H1 (cell line): ENCODE data around the gene CWH43. TPM values are rescaled to one million over a fixed set of nuclear protein-coding genes. Genes with fewer than 3 reads are reported as not detected.
"Not testable (repeated sequence)": the region's sequence is repeated elsewhere in the genome, so short reads cannot be mapped to it uniquely, and the experiment has no call there.

Experiments used
- CTCF ChIA-PET: fragments of 300-600 bp; sonication (Branson Sonifier 250); formaldehyde crosslinking; loops from one replicate; lab custom pipeline; 2021; ENCODE audit not compliant: partially characterized antibody; lab: Charles Lee
- POLR2A ChIA-PET: fragments of 300-600 bp; sonication (Branson Sonifier 250); formaldehyde crosslinking; loops from one replicate; lab custom pipeline; 2021; ENCODE audit warnings: inconsistent platforms; ENCODE audit not compliant: partially characterized antibody; lab: Charles Lee
- DNase-seq, 2 experiments: peaks; one replicate each; pipeline versions ENCODE4 v3.0.0 to v3.0.0-alpha.2; 2010 to 2022; ENCODE audit warnings: low spot score in 2 of 2, low read depth in 1 of 2, mixed read lengths in 1 of 2
- FAIRE-seq: peaks from 2 replicates; lab custom pipeline; 2011; peaks lifted over from hg19 to GRCh38; lab: Jason Lieb, UNC
- H2AFZ ChIP-seq: 2 replicates; pipeline ENCODE4 v1.8.1; 2012; ENCODE audit warnings: low read length, inconsistent platforms
- H2AK5ac ChIP-seq: 2 replicates; pipeline ENCODE4 v1.6.1; 2013; ENCODE audit warnings: low read depth, low read length
- H2BK120ac ChIP-seq: replicated peaks from 2 replicates; pipeline ENCODE3; 2013; ENCODE audit warnings: low read depth, low read length, inconsistent platforms
- H2BK12ac ChIP-seq: 2 replicates; pipeline ENCODE4 v1.6.1; 2013; ENCODE audit warnings: low read depth, low read length
- H2BK15ac ChIP-seq: 2 replicates; pipeline ENCODE4 v1.6.1; 2013; ENCODE audit warnings: low read length
- H2BK20ac ChIP-seq: 2 replicates; pipeline ENCODE4 v1.6.1; 2013; ENCODE audit warnings: low read length
- H2BK5ac ChIP-seq: 2 replicates; pipeline ENCODE4 v1.6.1; 2013; ENCODE audit warnings: low read depth, low read length
- H3K14ac ChIP-seq: 2 replicates; pipeline ENCODE4 v1.6.1; 2013; ENCODE audit warnings: inconsistent platforms; ENCODE audit not compliant: insufficient read length
- H3K18ac ChIP-seq: 2 replicates; pipeline ENCODE4 v1.6.1; 2013; ENCODE audit warnings: low read length; ENCODE audit errors: extremely low read depth
- H3K23ac ChIP-seq: 2 replicates; pipeline ENCODE4 v1.6.1; 2013; ENCODE audit warnings: inconsistent platforms; ENCODE audit not compliant: insufficient read length
- H3K23me2 ChIP-seq: 2 replicates; pipeline ENCODE4 v1.6.1; 2013; ENCODE audit warnings: low read depth, low read length
- H3K27ac ChIP-seq: 2 replicates; pipeline ENCODE4 v1.6.1; 2011; ENCODE audit warnings: low read depth, low read length, inconsistent platforms
- H3K27me3 ChIP-seq, 4 experiments: replicated peaks in 1 of 4; 1 replicate in 1 of 4; 2 replicates in 3 of 4; pipeline versions ENCODE4 v1.6.1 to v1.8.1; 2011 to 2013; ENCODE audit warnings: low read length in 3 of 4, mild to moderate bottlenecking in 3 of 4, inconsistent platforms in 2 of 4, mixed read lengths in 2 of 4, moderate library complexity in 1 of 4; ENCODE audit not compliant: control insufficient read depth in 3 of 4, insufficient read depth in 3 of 4; ENCODE audit errors: extremely low read depth in 1 of 4
- H3K36me3 ChIP-seq, 4 experiments: 2 replicates each; pipeline versions ENCODE4 v1.6.1 to v1.8.1; 2011 to 2013; ENCODE audit warnings: mild to moderate bottlenecking in 4 of 4, low read length in 3 of 4, moderate library complexity in 2 of 4, control low read depth in 1 of 4, inconsistent platforms in 1 of 4; ENCODE audit not compliant: insufficient read depth in 4 of 4, control insufficient read depth in 2 of 4
- H3K4ac ChIP-seq: replicated peaks from 2 replicates; pipeline ENCODE3; 2013; ENCODE audit warnings: low read length, low read depth, mixed read lengths, inconsistent platforms; ENCODE audit not compliant: insufficient read length
- H3K4me1 ChIP-seq, 4 experiments: replicated peaks in 1 of 4; 1 replicate in 1 of 4; 2 replicates in 3 of 4; pipeline versions ENCODE4 v1.6.1 to v1.8.1; 2011 to 2013; ENCODE audit warnings: low read length in 3 of 4, inconsistent platforms in 2 of 4, mixed read lengths in 1 of 4; ENCODE audit not compliant: insufficient read depth in 4 of 4, control insufficient read depth in 3 of 4
- H3K4me2 ChIP-seq, 2 experiments: 2 replicates each; pipeline versions ENCODE4 v1.6.1 to v1.8.1; 2011 to 2013; ENCODE audit warnings: low read depth in 2 of 2, low read length in 2 of 2, control low read depth in 1 of 2, inconsistent platforms in 1 of 2, mild to moderate bottlenecking in 1 of 2; ENCODE audit not compliant: insufficient read depth in 1 of 2
- H3K4me3 ChIP-seq, 4 experiments: fragments of 200-600, 300-600 bp in 1 of 4; sonication (generic), shearing (Covaris generic), sonication (Bioruptor Twin) in 1 of 4; 2 replicates each; pipeline versions ENCODE4 v1.5.1 to v1.8.1; 2011 to 2016; ENCODE audit warnings: low read length in 4 of 4, low read depth in 3 of 4, control low read depth in 2 of 4, inconsistent platforms in 2 of 4, mild to moderate bottlenecking in 2 of 4, mixed read lengths in 1 of 4, moderate library complexity in 1 of 4; ENCODE audit not compliant: insufficient read depth in 2 of 4; ENCODE audit errors: extremely low read depth in 1 of 4
- H3K56ac ChIP-seq: replicated peaks from 2 replicates; pipeline ENCODE3; 2013; ENCODE audit warnings: low read depth, mild to moderate bottlenecking, mixed read lengths, low read length, inconsistent platforms; ENCODE audit not compliant: insufficient read length
- H3K79me1 ChIP-seq: 2 replicates; pipeline ENCODE4 v1.6.1; 2013; ENCODE audit warnings: low read depth, low read length, control low read depth
- H3K79me2 ChIP-seq, 2 experiments: 2 replicates each; pipeline versions ENCODE4 v1.6.1 to v1.8.1; 2012 to 2013; ENCODE audit warnings: low read length in 2 of 2, mild to moderate bottlenecking in 2 of 2, inconsistent platforms in 1 of 2; ENCODE audit not compliant: insufficient read depth in 2 of 2, control insufficient read depth in 1 of 2
- H3K9ac ChIP-seq, 4 experiments: replicated peaks in 1 of 4; 1 replicate in 1 of 4; 2 replicates in 3 of 4; pipeline versions ENCODE4 v1.6.1 to v1.8.1; 2011 to 2013; ENCODE audit warnings: low read depth in 3 of 4, low read length in 3 of 4, control low read depth in 2 of 4, mild to moderate bottlenecking in 2 of 4, moderate library complexity in 2 of 4, inconsistent platforms in 1 of 4; ENCODE audit errors: extremely low read depth in 1 of 4
- H3K9me3 ChIP-seq, 2 experiments: 2 replicates each; pipeline versions ENCODE4 v1.6.1 to v1.8.1; 2012 to 2013; ENCODE audit warnings: mild to moderate bottlenecking in 2 of 2, moderate library complexity in 2 of 2, control low read depth in 1 of 2, inconsistent platforms in 1 of 2, low read depth in 1 of 2, low read length in 1 of 2, mixed read lengths in 1 of 2; ENCODE audit not compliant: insufficient read depth in 2 of 2
- H4K20me1 ChIP-seq, 2 experiments: replicated peaks in 1 of 2; 2 replicates each; pipeline versions ENCODE3 to v1.8.1; 2011 to 2013; ENCODE audit warnings: inconsistent platforms in 2 of 2, low read length in 2 of 2, mild to moderate bottlenecking in 1 of 2; ENCODE audit not compliant: insufficient read depth in 2 of 2, control insufficient read depth in 1 of 2
- H4K5ac ChIP-seq: 2 replicates; pipeline ENCODE4 v1.6.1; 2013; ENCODE audit warnings: low read length, low read depth, mixed read lengths, inconsistent platforms; ENCODE audit not compliant: insufficient read length
- H4K8ac ChIP-seq: 2 replicates; pipeline ENCODE4 v1.8.0; 2013; ENCODE audit warnings: mild to moderate bottlenecking, moderate library complexity, low read length, inconsistent platforms; ENCODE audit not compliant: insufficient read depth; ENCODE audit errors: extremely low read depth
- H4K91ac ChIP-seq: replicated peaks from 2 replicates; pipeline ENCODE3; 2013; ENCODE audit warnings: low read length, mixed read lengths, inconsistent platforms; ENCODE audit not compliant: insufficient read length
- CBX8 ChIP-seq: fragments of 300-800, 300-1000 bp; sonication (generic); IDR thresholded peaks from 2 replicates; pipeline ENCODE4 v1.7.1; 2016; ENCODE audit warnings: low read depth, low read length, borderline replicate concordance
- WGBS, 2 experiments: shearing (Covaris generic) in 1 of 2; methylation state at CpG; one replicate each; pipeline versions ENCODE4 v1.1.6 to v1.1.7; 2013 to 2015; ENCODE audit warnings: low lambda C conversion rate in 2 of 2, mixed read lengths in 2 of 2, inconsistent platforms in 1 of 2, low coverage in 1 of 2, missing lambda C conversion rate in 1 of 2; ENCODE audit not compliant: insufficient replicate concordance in 2 of 2, insufficient coverage in 1 of 2, insufficient read length in 1 of 2; ENCODE audit errors: extremely low coverage in 1 of 2, missing lambda C conversion rate in 1 of 2; 5-methylcytosine and 5-hydroxymethylcytosine counted together
- polyA plus RNA-seq, 7 experiments: library from polyadenylated mRNA; depleted of rRNA in 3 of 7; stranded (reverse) in 5 of 7; unstranded in 2 of 7; fragments of >200 nt in 5 of 7; fragments of 200-250 nt in 2 of 7; gene quantifications; 1 replicate in 5 of 7; 2 replicates in 1 of 7; 4 replicates in 1 of 7; pipeline versions ENCODE4 v1.2.1 to v1.2.3, GENCODE V29; 2011 to 2013; ENCODE audit warnings: missing spikeins in 2 of 7, mixed read lengths in 2 of 7
- total RNA-seq: library from RNA; stranded (reverse); fragmentation: NEBNext Ultra II Directional; extraction: Animal tissue kit (Norgen Biotek cat#: 25700); gene quantifications from 2 replicates; pipeline ENCODE4 v1.2.1, GENCODE V29; 2021

CWH43 gene
- total and polyA plus RNA-seq, 2 of the 8 experiments (the other 6 are each of a cell fraction or from before 2014, with no cell fraction given), result not detected

GRCh38 chr4:49108183-49108978 lies 122.3 kb downstream of the CWH43 start:
- TF ChIP-seq CBX8, result peak; percentile 16; the same call in 1 of the 2 replicates
- H4K20me1 ChIP-seq, H3K27ac ChIP-seq, H3K36me3 ChIP-seq, H2AK5ac ChIP-seq, H3K4me1 ChIP-seq, DNase-seq, H3K23ac ChIP-seq, H3K4me2 ChIP-seq, H4K8ac ChIP-seq, H2AFZ ChIP-seq, H3K79me2 ChIP-seq, H2BK15ac ChIP-seq, H3K14ac ChIP-seq, H4K91ac ChIP-seq, H3K79me1 ChIP-seq, H2BK20ac ChIP-seq, H2BK5ac ChIP-seq, CTCF ChIA-PET, H3K4me3 ChIP-seq, H3K9ac ChIP-seq, H4K5ac ChIP-seq, H2BK12ac ChIP-seq, H3K4ac ChIP-seq, H3K18ac ChIP-seq, H2BK120ac ChIP-seq, H3K27me3 ChIP-seq, FAIRE-seq, H3K56ac ChIP-seq, POLR2A ChIA-PET: not testable (repeated sequence)
- 68 to 100% methylated on average over 5 to 15 of the region's 17 CpGs for WGBS, 2 experiments
- H3K23me2 ChIP-seq, result peaks cover 43% of the 10 kb centered on the region
- peaks cover 44 to 82% of the 10 kb centered on the region in 2 experiments for H3K9me3 ChIP-seq
